Measurements from ENCODE around the gene SMYD1.

Gene SMYD1

GRCh38 chr2:88123975-88124917 lies 56.6 kb downstream of the SMYD1 start:
- DNase-seq, result no peak

GRCh38 chr2:88125344-88125923 lies 57.8 kb downstream of the SMYD1 start:
- DNase-seq, result no peak

GRCh38 chr2:88125924-88126771 lies 58.5 kb downstream of the SMYD1 start:
- no peak for DNase-seq

- no peak for DNase-seq
Measured at GRCh38 chr2:88126772-88127637, 59.4 kb downstream of the SMYD1 start.

GRCh38 chr2:88127638-88127887 lies 59.9 kb downstream of the SMYD1 start:
- DNase-seq, result no peak

GRCh38 chr2:88127888-88128653 lies 60.4 kb downstream of the SMYD1 start, which contains the start of gene FABP1:
Gene FABP1, minus strand, starts transcription at chr2:88128062. Its CDS starts 45 bp downstream, at chr2:88128017.
- no peak for DNase-seq

- no peak for DNase-seq
Measured at GRCh38 chr2:88128654-88129312, 61.2 kb downstream of the SMYD1 start.

GRCh38 chr2:88129313-88129959 lies 61.8 kb downstream of the SMYD1 start:
- no peak for DNase-seq

GRCh38 chr2:88131201-88131998 lies 63.8 kb downstream of the SMYD1 start:
- no peak for DNase-seq

GRCh38 chr2:88131999-88132368 lies 64.4 kb downstream of the SMYD1 start:
- DNase-seq, result no peak

GRCh38 chr2:88133875-88134274 lies 66.2 kb downstream of the SMYD1 start:
- DNase-seq, result no peak

GRCh38 chr2:88136817-88137216 lies 69.2 kb downstream of the SMYD1 start:
- no peak for DNase-seq

- no peak for DNase-seq
Measured at GRCh38 chr2:88137833-88138232, 70.2 kb downstream of the SMYD1 start.

- DNase-seq, result no peak
Measured at GRCh38 chr2:88139203-88139702, 71.6 kb downstream of the SMYD1 start.

GRCh38 chr2:88139804-88140203 lies 72.2 kb downstream of the SMYD1 start:
- DNase-seq, result no peak

- DNase-seq, result no peak
Measured at GRCh38 chr2:88141952-88142351, 74.3 kb downstream of the SMYD1 start.

GRCh38 chr2:88144271-88144670 lies 76.6 kb downstream of the SMYD1 start:
- no peak for DNase-seq

GRCh38 chr2:88144914-88145497 lies 77.4 kb downstream of the SMYD1 start:
- no peak for DNase-seq

- DNase-seq, result no peak
Measured at GRCh38 chr2:88146590-88146989, 79.0 kb downstream of the SMYD1 start.

Measured in NCI-H1092 (cell line).